ENCODE data around the gene TNC.

The TNC gene

DNA sequence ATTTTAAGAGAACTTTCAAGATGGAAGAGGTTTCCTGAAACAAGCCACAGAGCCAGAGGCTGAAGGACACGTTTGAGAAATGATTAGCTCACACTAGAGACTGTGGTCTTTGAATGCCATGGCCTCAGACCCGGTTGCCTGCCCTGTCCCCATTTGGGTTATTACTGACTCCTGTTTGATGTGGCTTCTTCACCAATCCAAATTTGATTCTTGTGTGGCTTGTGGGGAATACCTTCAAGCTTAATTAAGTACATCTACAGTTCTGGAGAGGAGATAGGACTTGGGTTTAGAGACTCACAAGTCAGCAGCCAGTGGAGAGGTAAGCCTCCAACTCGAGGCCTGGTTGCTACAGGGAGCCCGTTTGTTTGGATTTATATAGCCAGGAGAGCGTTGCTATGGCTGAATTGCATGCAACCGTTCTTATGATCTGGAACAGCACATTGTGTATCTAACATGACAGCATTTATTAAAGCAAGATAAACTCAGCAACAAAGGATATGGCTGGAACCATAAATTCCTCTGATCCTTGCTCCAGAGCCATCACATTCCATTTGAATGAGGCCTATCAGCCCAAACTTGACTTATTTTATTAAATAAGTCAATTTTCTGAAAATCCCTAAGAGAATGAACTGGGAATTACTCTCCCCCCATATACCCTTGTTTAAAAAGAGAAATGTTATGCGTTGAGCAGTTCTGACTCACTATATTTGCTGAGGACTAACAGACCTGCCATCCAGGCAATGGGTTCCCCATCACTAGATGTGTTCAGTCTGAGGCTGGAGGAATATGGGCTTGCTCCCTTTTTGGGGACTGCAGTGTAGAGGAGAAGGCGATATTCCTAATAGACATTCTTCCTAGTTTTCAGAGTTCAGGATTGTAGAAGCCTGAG is 99.2 kb downstream of the TNC start:
- no peak overlapping the region for H3K4me3 ChIP-seq (ENCODE audit: control insufficient read depth, low read depth, low read length)
- DNase-seq (ENCODE audit: low read depth) = peak; percentile 94
- TF ChIP-seq, protein P1, sequence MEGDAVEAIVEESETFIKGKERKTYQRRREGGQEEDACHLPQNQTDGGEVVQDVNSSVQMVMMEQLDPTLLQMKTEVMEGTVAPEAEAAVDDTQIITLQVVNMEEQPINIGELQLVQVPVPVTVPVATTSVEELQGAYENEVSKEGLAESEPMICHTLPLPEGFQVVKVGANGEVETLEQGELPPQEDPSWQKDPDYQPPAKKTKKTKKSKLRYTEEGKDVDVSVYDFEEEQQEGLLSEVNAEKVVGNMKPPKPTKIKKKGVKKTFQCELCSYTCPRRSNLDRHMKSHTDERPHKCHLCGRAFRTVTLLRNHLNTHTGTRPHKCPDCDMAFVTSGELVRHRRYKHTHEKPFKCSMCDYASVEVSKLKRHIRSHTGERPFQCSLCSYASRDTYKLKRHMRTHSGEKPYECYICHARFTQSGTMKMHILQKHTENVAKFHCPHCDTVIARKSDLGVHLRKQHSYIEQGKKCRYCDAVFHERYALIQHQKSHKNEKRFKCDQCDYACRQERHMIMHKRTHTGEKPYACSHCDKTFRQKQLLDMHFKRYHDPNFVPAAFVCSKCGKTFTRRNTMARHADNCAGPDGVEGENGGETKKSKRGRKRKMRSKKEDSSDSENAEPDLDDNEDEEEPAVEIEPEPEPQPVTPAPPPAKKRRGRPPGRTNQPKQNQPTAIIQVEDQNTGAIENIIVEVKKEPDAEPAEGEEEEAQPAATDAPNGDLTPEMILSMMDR (IDR thresholded peaks at IDR 0.05; ENCODE audit: control insufficient read depth, insufficient read depth, low read depth, low read length, missing control alignments) = no peak

DNA sequence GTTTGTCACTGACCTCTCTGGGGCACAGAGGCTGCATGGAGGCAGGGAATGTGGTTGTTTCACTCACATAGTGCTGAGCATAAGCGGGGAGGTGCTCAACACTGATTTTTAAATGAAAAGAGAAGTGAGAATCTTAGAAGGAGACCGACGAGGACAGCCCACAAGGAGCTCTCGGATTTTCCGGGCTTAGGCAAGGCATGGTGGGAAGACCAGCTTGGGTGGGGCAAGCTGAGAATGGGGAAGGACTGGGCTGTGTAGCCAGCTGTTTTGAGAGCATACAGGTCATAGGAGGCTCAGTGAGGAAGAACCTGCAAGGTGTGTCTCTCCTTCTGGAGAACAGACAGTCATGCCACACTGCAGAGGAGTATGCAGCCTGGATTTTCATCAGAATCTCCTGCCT is 101.6 kb downstream of the TNC start:
- H3K4me3 ChIP-seq (ENCODE audit: control insufficient read depth, low read depth, low read length) = no peak overlapping the region
- no peak for DNase-seq (ENCODE audit: low read depth)
- TF ChIP-seq, protein P1 (IDR thresholded peaks at IDR 0.05; ENCODE audit: control insufficient read depth, insufficient read depth, low read depth, low read length, missing control alignments) = no peak

DNA sequence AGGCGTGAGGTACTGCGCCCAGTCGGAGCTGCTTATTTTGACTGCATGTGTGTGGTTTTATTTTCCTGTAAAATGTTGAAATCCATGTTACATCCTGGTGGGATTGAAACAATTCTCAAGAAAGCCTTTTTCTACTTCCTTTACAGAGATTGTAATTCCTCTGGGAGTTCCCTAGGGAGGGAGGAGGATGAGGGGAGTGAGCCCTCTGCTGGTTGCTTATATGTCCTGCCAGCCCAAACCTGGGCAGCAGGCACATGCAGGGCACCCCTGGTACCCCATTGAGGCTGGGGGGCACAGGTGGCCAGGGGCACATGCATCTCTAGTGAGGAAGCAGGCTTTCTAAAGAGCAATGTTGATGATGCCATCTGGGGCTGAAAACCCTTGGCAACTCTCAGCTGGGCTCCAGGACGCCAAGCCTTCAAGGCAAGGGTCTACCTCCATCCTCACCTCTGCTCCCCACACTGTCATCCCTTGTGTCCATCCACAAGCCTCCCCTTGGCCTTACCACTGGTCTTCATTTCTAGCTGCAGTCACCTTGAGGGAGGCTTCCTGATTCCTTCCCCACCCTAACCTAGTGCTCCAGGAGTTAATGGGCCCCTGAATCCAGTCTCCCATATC is 102.8 kb downstream of the TNC start:
- H3K4me3 ChIP-seq (ENCODE audit: control insufficient read depth, low read depth, low read length) = no peak overlapping the region
- DNase-seq (ENCODE audit: low read depth) = no peak
- TF ChIP-seq, protein P1 (IDR thresholded peaks at IDR 0.05; ENCODE audit: control insufficient read depth, insufficient read depth, low read depth, low read length, missing control alignments) = peak; percentile 83

DNA sequence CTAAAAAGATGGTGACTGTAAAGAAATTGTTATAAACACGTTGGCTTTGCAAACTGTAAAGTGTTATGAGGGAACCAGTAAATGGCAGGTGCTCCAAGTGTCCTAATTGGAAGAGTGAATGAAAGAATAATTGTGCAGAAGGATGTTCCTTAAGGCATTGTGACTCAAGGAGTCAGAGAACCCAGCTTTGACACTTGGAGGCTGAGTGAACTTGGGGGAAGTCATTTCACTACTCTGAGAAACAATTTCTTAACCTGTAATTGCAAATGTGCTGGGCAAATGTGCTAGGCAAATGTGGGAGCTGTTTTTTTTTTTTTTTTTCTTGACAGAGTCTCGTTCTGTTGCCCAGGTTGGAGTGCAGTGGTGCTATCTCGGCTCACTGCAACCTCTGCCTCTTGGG is 103.5 kb downstream of the TNC start:
- DNase-seq (ENCODE audit: low read depth) = no peak
- no peak overlapping the region for H3K4me3 ChIP-seq (ENCODE audit: control insufficient read depth, low read depth, low read length)
- TF ChIP-seq, protein P1 (IDR thresholded peaks at IDR 0.05; ENCODE audit: control insufficient read depth, insufficient read depth, low read depth, low read length, missing control alignments) = no peak

DNA sequence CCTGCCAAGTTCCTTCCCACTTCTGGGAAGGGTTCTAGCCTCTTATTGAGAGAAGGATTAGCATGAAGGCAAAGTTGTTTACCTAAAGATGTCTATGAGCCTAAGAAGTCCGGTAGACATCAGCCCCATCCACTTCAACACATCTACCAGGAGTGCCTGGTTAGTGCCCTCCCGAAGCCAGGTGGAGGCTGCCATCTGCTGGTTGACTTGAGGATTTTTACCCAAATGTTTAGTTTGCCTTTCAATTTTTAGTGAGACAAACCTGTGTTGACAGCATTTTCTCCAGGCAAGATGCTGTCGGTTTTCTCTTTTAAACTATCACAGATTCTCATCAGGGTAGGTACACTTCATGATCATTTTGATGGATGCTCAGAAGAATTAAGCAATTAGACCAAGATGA is 104.0 kb downstream of the TNC start:
- TF ChIP-seq, protein P1 (IDR thresholded peaks at IDR 0.05; ENCODE audit: control insufficient read depth, insufficient read depth, low read depth, low read length, missing control alignments) = peak; percentile 76
- no peak for DNase-seq (ENCODE audit: low read depth)
- no peak overlapping the region for H3K4me3 ChIP-seq (ENCODE audit: control insufficient read depth, low read depth, low read length)

DNA sequence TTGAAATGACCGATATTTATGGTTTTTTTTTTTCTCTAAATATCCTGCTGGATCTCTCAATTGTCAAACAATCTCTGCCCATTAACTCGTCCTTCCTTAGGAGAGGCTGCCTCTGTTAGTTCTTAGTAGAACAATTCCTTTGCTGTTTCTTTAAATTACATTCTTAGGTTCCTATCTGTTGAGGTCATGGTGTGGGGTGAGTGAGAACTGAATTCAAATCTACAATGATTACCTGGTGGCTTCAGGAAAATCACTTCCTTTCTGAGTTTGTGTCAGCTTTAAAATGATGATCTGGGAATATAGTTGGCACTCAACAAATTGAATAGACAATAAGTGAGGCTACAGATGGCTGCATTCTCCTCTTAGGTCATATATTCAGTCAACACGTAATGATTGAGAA is 105.5 kb downstream of the TNC start:
- DNase-seq (ENCODE audit: low read depth) = no peak
- H3K4me3 ChIP-seq (ENCODE audit: control insufficient read depth, low read depth, low read length) = no peak overlapping the region
- TF ChIP-seq, protein P1 (IDR thresholded peaks at IDR 0.05; ENCODE audit: control insufficient read depth, insufficient read depth, low read depth, low read length, missing control alignments) = no peak
